ENCODE data around the gene WDR70.
"Not testable (repeated sequence)": the region's sequence is repeated elsewhere in the genome, so short reads cannot be mapped to it uniquely, and the experiment has no call there.

DNA sequence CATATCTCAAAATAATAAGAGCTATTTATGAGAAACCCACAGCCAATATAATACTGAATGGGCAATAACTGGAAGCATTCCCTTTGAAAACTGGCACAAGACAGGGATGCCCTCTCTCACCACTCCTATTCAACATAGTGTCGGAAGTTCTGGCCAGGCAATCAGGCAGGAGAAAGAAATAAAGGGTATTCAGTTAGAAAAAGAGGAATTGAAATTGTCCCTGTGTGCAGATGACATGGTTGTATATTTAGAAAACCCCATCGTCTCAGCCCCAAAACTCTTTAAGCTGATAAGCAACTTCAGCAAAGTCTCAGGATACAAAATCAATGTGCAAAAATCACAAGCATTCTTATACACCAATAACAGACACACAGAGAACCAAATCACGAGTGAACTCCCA is 66.7 kb downstream of the WDR70 start:
- TF ChIP-seq POLR2A (IDR thresholded peaks at IDR 0.05) = not testable (repeated sequence)
- TF ChIP-seq, protein P1, sequence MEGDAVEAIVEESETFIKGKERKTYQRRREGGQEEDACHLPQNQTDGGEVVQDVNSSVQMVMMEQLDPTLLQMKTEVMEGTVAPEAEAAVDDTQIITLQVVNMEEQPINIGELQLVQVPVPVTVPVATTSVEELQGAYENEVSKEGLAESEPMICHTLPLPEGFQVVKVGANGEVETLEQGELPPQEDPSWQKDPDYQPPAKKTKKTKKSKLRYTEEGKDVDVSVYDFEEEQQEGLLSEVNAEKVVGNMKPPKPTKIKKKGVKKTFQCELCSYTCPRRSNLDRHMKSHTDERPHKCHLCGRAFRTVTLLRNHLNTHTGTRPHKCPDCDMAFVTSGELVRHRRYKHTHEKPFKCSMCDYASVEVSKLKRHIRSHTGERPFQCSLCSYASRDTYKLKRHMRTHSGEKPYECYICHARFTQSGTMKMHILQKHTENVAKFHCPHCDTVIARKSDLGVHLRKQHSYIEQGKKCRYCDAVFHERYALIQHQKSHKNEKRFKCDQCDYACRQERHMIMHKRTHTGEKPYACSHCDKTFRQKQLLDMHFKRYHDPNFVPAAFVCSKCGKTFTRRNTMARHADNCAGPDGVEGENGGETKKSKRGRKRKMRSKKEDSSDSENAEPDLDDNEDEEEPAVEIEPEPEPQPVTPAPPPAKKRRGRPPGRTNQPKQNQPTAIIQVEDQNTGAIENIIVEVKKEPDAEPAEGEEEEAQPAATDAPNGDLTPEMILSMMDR (IDR thresholded peaks at IDR 0.05) = not testable (repeated sequence)
